A549 (cell line): ENCODE data around the gene KSR1. TPM values are rescaled to one million over a fixed set of nuclear protein-coding genes. Genes with fewer than 3 reads are reported as not detected.

ENCODE experiments used
- ATAC-seq, 2 experiments: fragments of 200-7000 bp in 1 of 2; fragments of >200 bp in 1 of 2; cut with Nextera tagmentation in 1 of 2; cut with Tn5 transposase in 1 of 2; 3 replicates each; pipeline versions ENCODE4 v1.8.0 to v1.9.1; 2018 to 2020; ENCODE audit warnings: mild to moderate bottlenecking in 1 of 2, moderate library complexity in 1 of 2
- CTCF ChIA-PET: fragments of 300-600 bp; sonication (Branson Sonifier 250); formaldehyde crosslinking; extraction: SDS; loops from one replicate; lab custom pipeline; 2021; ENCODE audit warnings: antibody characterized with exemption, inconsistent platforms; lab: Yijun Ruan, JAX
- POLR2A ChIA-PET: fragments of 350-600 bp; formaldehyde crosslinking; extraction: SDS; loops from one replicate; lab custom pipeline; 2021; ENCODE audit warnings: antibody characterized with exemption, inconsistent platforms; lab: Yijun Ruan, JAX
- DNase-seq, 2 experiments: peaks; one replicate each; pipeline versions ENCODE4 v3.0.0 to v3.0.0-alpha.2; 2011 to 2016; ENCODE audit warnings: low read depth in 1 of 2, low spot score in 1 of 2
- FAIRE-seq: peaks from 2 replicates; lab custom pipeline; 2011; peaks lifted over from hg19 to GRCh38; lab: Jason Lieb, UNC
- H3K27ac ChIP-seq, 2 experiments: fragments of >200 bp; sonication (Bioruptor Twin); formaldehyde crosslinking; 3 replicates each; pipeline ENCODE4 v1.5.1; 2016 to 2017
- H3K4me1 ChIP-seq: fragments of >200 bp; sonication (Bioruptor Twin); formaldehyde crosslinking; 3 replicates; pipeline ENCODE4 v1.6.1; 2016
- H3K4me2 ChIP-seq: fragments of >200 bp; sonication (Bioruptor Twin); formaldehyde crosslinking; 3 replicates; pipeline ENCODE4 v1.6.1; 2016
- H3K4me3 ChIP-seq: fragments of >200 bp; sonication (Bioruptor Twin); formaldehyde crosslinking; 3 replicates; pipeline ENCODE4 v1.5.1; 2016
- H3K9me3 ChIP-seq: fragments of >200 bp; sonication (Bioruptor Twin); formaldehyde crosslinking; 3 replicates; pipeline ENCODE4 v1.6.1; 2016
- CHD2 ChIP-seq: fragments of 150-350 bp; IDR thresholded peaks from 2 replicates; pipeline ENCODE4 v1.6.1; 2014; ENCODE audit warnings: low read length; ENCODE audit not compliant: partially characterized antibody
- EHMT2 ChIP-seq: fragments of 200-600 bp; sonication (generic); IDR thresholded peaks from 2 replicates; pipeline ENCODE4 v1.6.1; 2016; ENCODE audit warnings: antibody characterized with exemption, low read depth, mild to moderate bottlenecking, moderate library complexity
- FOSB ChIP-seq: fragments of 250-450 bp; sonication (Bioruptor Pico); IDR thresholded peaks from 2 replicates; pipeline ENCODE4 v1.5.0; 2020; ENCODE audit warnings: mild to moderate bottlenecking, moderate library complexity
- HDAC2 ChIP-seq: fragments of 200-600 bp; sonication (generic); IDR thresholded peaks from 2 replicates; pipeline ENCODE4 v1.6.1; 2016
- HEYL ChIP-seq: fragments of 250-450 bp; sonication (Bioruptor Pico); IDR thresholded peaks from 2 replicates; pipeline ENCODE4 v1.8.0; 2021; ENCODE audit warnings: mild to moderate bottlenecking, moderate library complexity
- JUNB ChIP-seq: fragments of >200 bp; sonication (Bioruptor Twin); formaldehyde crosslinking; IDR thresholded peaks from 2 replicates; pipeline ENCODE4 v1.6.1; 2016
- KDM1A ChIP-seq: fragments of 200-600 bp; sonication (generic); IDR thresholded peaks from 2 replicates; pipeline ENCODE4 v1.6.1; 2016; ENCODE audit warnings: low read depth, mild to moderate bottlenecking
- KDM5A ChIP-seq: fragments of 200-600 bp; sonication (generic); IDR thresholded peaks from 2 replicates; pipeline ENCODE4 v1.6.1; 2016; ENCODE audit warnings: antibody characterized with exemption, mild to moderate bottlenecking
- MAZ ChIP-seq: fragments of 150-350 bp; IDR thresholded peaks from 2 replicates; pipeline ENCODE4 v1.6.1; 2014; ENCODE audit warnings: antibody characterized with exemption, low read depth, low read length, borderline replicate concordance
- NR3C1 ChIP-seq: fragments of >200 bp; sonication (Bioruptor Twin); formaldehyde crosslinking; IDR thresholded peaks from 3 replicates; pipeline ENCODE4 v1.6.1; 2017
- PHF8 ChIP-seq: fragments of 200-600 bp; sonication (generic); IDR thresholded peaks from 2 replicates; pipeline ENCODE4 v1.6.1; 2016; ENCODE audit warnings: low read depth, mild to moderate bottlenecking, antibody characterized with exemption, moderate library complexity, borderline replicate concordance
- POLR2AphosphoS2 ChIP-seq: conservative IDR thresholded peaks from 2 replicates; pipeline ENCODE4 v1.6.1; 2012; ENCODE audit warnings: low read length, improper control_type of control experiment, inconsistent platforms
- RAD21 ChIP-seq, 2 experiments: fragments of >200 bp in 1 of 2; sonication (Bioruptor Twin) in 1 of 2; formaldehyde crosslinking in 1 of 2; IDR thresholded peaks in 1 of 2; conservative IDR thresholded peaks in 1 of 2; 2 replicates in 1 of 2; 3 replicates in 1 of 2; pipeline ENCODE4 v1.6.1; 2012 to 2018; ENCODE audit warnings: inconsistent platforms in 1 of 2
- RFX5 ChIP-seq: fragments of 450-650 bp; IDR thresholded peaks from 2 replicates; pipeline ENCODE4 v1.7.1; 2014; ENCODE audit warnings: antibody characterized with exemption, mild to moderate bottlenecking, moderate library complexity
- RNF2 ChIP-seq: fragments of 200-600 bp; sonication (generic); IDR thresholded peaks from 2 replicates; pipeline ENCODE4 v1.6.1; 2016; ENCODE audit warnings: low read depth, mild to moderate bottlenecking, antibody characterized with exemption, moderate library complexity, borderline replicate concordance
- SMC3 ChIP-seq: fragments of >200 bp; sonication (Bioruptor Twin); formaldehyde crosslinking; IDR thresholded peaks from 3 replicates; pipeline ENCODE4 v1.6.1; 2018; ENCODE audit warnings: inconsistent platforms
- TFCP2L1 ChIP-seq: fragments of 250-450 bp; sonication (Bioruptor Pico); IDR thresholded peaks from 2 replicates; pipeline ENCODE4 v1.5.0; 2021; ENCODE audit warnings: mild to moderate bottlenecking
- TP53 ChIP-seq: fragments of 250-450 bp; sonication (Bioruptor Pico); IDR thresholded peaks from 2 replicates; pipeline ENCODE4 v1.5.0; 2021; ENCODE audit warnings: mild to moderate bottlenecking, moderate library complexity
- ZC3H11A ChIP-seq: fragments of 450-650 bp; IDR thresholded peaks from 2 replicates; pipeline ENCODE4 v1.6.1; 2014; ENCODE audit warnings: antibody characterized with exemption, mild to moderate bottlenecking
- ZFP36 ChIP-seq: fragments of 450-650 bp; IDR thresholded peaks from 2 replicates; pipeline ENCODE4 v1.6.1; 2014; ENCODE audit warnings: borderline replicate concordance; ENCODE audit not compliant: partially characterized antibody
- ZSCAN20 ChIP-seq: fragments of 250-450 bp; sonication (Bioruptor Pico); IDR thresholded peaks from 2 replicates; pipeline ENCODE4 v1.8.0; 2022; ENCODE audit warnings: mild to moderate bottlenecking, moderate library complexity
- WGBS: methylation state at CpG from one replicate; pipeline ENCODE4 v1.1.6; 2017; ENCODE audit errors: missing lambda C conversion rate; 5-methylcytosine and 5-hydroxymethylcytosine counted together
- polyA plus RNA-seq, 4 experiments: library from polyadenylated mRNA; depleted of rRNA in 3 of 4; stranded (reverse); fragments of >200 nt; fragmentation: RNase III in 1 of 4; extraction: RNeasy Plus Mini Kit Qiagen cat#74134 plus additional on column Dnase treatment in 1 of 4; gene quantifications; 2 replicates in 3 of 4; 3 replicates in 1 of 4; pipeline ENCODE4 v1.2.3, GENCODE V29; 2011 to 2017
- TF ChIP-seq, protein P1 (sequence below): fragments of >200 bp; sonication (Bioruptor Twin); formaldehyde crosslinking; IDR thresholded peaks from 3 replicates; pipeline ENCODE4 v1.6.1; 2016
- TF ChIP-seq, protein P2 (sequence below): fragments of >200 bp; sonication (Bioruptor Twin); formaldehyde crosslinking; IDR thresholded peaks from 3 replicates; pipeline ENCODE4 v1.5.1; 2016
- TF ChIP-seq, protein P3 (sequence below): IDR thresholded peaks from 2 replicates; pipeline ENCODE4 v1.6.1; 2012
- TF ChIP-seq, protein P4 (sequence below): IDR thresholded peaks from 2 replicates; pipeline ENCODE4 v1.6.1; 2012; ENCODE audit warnings: low read depth, borderline replicate concordance
- TF ChIP-seq, protein P5 (sequence below): fragments of 150-350 bp; IDR thresholded peaks from 2 replicates; pipeline ENCODE4 v1.6.1; 2014; ENCODE audit warnings: low read depth, mild to moderate bottlenecking, low read length

KSR1 gene
- polyA plus RNA-seq, 2 of the 4 experiments (the other 2 are of a cell fraction): 13.3 to 14.6 TPM

DNA sequence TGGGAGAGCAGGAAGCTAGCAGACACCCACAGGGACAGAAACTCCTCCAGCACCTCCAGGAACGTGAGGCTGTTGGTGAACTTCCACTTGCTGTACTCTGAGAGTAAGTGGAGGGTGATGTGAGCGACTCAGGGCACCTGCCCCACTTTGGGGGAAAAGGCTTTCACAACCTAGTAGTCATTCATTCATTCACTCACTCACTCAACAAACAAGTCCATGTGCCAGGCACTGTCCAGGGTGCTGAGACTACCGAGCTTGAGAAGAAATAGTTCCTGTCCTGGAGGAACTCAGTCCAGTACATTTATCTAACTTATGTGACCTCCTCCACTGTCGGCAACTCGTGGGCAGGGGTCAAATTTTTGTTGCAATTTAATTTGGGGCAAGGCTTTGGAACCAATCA is 201.4 kb downstream of the KSR1 start (continued):
- no peak for TF ChIP-seq KDM5A
- TF ChIP-seq SMC3: no peak
- no peak for TF ChIP-seq RAD21 (conservative IDR thresholded peaks at IDR 0.05 in 1 of 2, IDR thresholded peaks at IDR 0.05 in 1 of 2)
- TF ChIP-seq KDM1A: no peak
- TF ChIP-seq HDAC2: no peak
- no peak for TF ChIP-seq MAZ
- 0 out of 2 replicates have a peak, but pooled peaks have one; percentile 28 for TF ChIP-seq EHMT2
- TF ChIP-seq RFX5: no peak
- no peak for TF ChIP-seq PHF8
- TF ChIP-seq, protein P1, sequence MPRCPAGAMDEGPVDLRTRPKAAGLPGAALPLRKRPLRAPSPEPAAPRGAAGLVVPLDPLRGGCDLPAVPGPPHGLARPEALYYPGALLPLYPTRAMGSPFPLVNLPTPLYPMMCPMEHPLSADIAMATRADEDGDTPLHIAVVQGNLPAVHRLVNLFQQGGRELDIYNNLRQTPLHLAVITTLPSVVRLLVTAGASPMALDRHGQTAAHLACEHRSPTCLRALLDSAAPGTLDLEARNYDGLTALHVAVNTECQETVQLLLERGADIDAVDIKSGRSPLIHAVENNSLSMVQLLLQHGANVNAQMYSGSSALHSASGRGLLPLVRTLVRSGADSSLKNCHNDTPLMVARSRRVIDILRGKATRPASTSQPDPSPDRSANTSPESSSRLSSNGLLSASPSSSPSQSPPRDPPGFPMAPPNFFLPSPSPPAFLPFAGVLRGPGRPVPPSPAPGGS: no peak
- no peak for TF ChIP-seq POLR2AphosphoS2

DNA sequence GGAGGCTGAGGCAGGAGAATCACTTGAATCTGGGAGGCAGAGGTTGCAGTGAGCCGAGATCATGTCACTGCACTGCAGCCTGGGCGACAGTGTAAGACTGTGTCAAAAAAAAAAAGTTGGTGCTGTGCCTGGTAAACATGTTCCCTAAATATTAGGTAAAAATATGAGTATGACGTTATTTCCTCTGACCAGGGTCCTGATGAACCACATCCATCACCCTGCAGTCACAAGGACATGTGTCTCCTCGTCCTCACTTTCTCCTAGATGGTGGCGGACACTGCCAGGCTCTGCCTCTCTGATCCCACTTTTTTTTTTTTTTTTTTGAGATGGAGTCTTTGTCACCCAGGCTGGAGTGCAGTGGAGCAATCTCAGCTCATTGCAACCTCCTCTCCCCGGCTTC is 203.4 kb downstream of the KSR1 start:
- H3K9me3 ChIP-seq: no peaks in the 10 kb centered on the region
- CTCF ChIA-PET: interaction anchor here (18.2 to 23.8 kb wide), 3 partner anchors 58 to 220 kb away, joined by 230 to 500 read pairs (median 374); no protein-coding TSS in a partner anchor
- 16% methylated on average over 6 of the region's 6 CpGs for WGBS
- no peak for ATAC-seq
- no peaks in the 10 kb centered on the region for H3K4me1 ChIP-seq
- FAIRE-seq: no peak
- H3K4me3 ChIP-seq: no peak overlapping the region
- no peak overlapping the region for H3K4me2 ChIP-seq
- no peak overlapping the region for H3K27ac ChIP-seq
- POLR2A ChIA-PET: no interaction called here
- TF ChIP-seq PHF8 (no peak), RNF2 (no peak), CHD2 (no peak), HDAC2 (no peak), ZFP36 (no peak), NR3C1 (no peak), JUNB (no peak), FOSB (CRISPR knock-in tag) (no peak)
- TF ChIP-seq, protein P2, sequence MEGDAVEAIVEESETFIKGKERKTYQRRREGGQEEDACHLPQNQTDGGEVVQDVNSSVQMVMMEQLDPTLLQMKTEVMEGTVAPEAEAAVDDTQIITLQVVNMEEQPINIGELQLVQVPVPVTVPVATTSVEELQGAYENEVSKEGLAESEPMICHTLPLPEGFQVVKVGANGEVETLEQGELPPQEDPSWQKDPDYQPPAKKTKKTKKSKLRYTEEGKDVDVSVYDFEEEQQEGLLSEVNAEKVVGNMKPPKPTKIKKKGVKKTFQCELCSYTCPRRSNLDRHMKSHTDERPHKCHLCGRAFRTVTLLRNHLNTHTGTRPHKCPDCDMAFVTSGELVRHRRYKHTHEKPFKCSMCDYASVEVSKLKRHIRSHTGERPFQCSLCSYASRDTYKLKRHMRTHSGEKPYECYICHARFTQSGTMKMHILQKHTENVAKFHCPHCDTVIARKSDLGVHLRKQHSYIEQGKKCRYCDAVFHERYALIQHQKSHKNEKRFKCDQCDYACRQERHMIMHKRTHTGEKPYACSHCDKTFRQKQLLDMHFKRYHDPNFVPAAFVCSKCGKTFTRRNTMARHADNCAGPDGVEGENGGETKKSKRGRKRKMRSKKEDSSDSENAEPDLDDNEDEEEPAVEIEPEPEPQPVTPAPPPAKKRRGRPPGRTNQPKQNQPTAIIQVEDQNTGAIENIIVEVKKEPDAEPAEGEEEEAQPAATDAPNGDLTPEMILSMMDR: no peak
- TF ChIP-seq, protein P3, sequence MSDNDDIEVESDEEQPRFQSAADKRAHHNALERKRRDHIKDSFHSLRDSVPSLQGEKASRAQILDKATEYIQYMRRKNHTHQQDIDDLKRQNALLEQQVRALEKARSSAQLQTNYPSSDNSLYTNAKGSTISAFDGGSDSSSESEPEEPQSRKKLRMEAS: no peak
- no peak for DNase-seq

DNA sequence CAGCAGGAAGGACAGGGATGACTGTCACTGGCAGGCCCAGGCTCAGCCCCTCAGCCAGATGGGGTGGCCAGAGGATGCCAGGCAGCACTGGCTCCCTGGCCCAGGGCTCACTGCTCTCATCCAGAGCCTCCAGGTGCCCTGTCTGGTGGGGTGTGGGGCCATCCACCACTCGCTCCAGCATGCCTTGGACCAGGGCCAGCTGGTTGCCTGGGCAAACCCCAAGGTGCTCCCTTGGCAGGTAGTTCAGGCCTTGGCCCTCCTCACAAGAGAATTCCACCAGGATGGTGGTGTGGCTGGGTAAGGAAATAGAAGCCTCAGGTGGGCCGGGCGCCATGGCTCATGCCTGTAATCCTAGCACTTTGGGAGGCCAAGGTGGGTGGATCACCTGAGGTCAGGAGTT is 204.2 kb downstream of the KSR1 start:
- no peak for DNase-seq
- 11% methylated on average over 3 of the region's 3 CpGs for WGBS
- no peak overlapping the region for H3K27ac ChIP-seq
- FAIRE-seq: no peak
- TF ChIP-seq POLR2AphosphoS2: no peak
- TF ChIP-seq NR3C1: no peak
- TF ChIP-seq FOSB (CRISPR knock-in tag): no peak
- TF ChIP-seq, protein P3: no peak
- TF ChIP-seq CHD2: no peak
- TF ChIP-seq RNF2: no peak
- TF ChIP-seq, protein P4, sequence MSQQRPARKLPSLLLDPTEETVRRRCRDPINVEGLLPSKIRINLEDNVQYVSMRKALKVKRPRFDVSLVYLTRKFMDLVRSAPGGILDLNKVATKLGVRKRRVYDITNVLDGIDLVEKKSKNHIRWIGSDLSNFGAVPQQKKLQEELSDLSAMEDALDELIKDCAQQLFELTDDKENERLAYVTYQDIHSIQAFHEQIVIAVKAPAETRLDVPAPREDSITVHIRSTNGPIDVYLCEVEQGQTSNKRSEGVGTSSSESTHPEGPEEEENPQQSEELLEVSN: no peak
- TF ChIP-seq, protein P5, sequence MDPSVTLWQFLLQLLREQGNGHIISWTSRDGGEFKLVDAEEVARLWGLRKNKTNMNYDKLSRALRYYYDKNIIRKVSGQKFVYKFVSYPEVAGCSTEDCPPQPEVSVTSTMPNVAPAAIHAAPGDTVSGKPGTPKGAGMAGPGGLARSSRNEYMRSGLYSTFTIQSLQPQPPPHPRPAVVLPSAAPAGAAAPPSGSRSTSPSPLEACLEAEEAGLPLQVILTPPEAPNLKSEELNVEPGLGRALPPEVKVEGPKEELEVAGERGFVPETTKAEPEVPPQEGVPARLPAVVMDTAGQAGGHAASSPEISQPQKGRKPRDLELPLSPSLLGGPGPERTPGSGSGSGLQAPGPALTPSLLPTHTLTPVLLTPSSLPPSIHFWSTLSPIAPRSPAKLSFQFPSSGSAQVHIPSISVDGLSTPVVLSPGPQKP: no peak
- TF ChIP-seq PHF8: no peak
- TF ChIP-seq, protein P2: no peak
- TF ChIP-seq RFX5: no peak
- TF ChIP-seq JUNB: no peak
- no peak for TF ChIP-seq TFCP2L1 (CRISPR knock-in tag)
- no peak for TF ChIP-seq ZC3H11A
- no peak for TF ChIP-seq HEYL (CRISPR knock-in tag)
- no peak for TF ChIP-seq TP53 (CRISPR knock-in tag)
- TF ChIP-seq ZSCAN20: no peak
- H3K9me3 ChIP-seq: no peaks in the 10 kb centered on the region
- H3K4me3 ChIP-seq: no peak overlapping the region
- no peak for ATAC-seq
- no peaks in the 10 kb centered on the region for H3K4me1 ChIP-seq
- ChIA-PET CTCF (interaction anchor here (1.0 to 23.8 kb wide), 5 partner anchors 18 to 219 kb away, joined by 3 to 500 read pairs (median 230); no protein-coding TSS in a partner anchor), POLR2A (no interaction called here)
- H3K4me2 ChIP-seq: no peak overlapping the region
